Epithelial cell of esophagus (primary cell): Measurements from ENCODE around the gene CLEC4C.
"Not testable (repeated sequence)": the region's sequence is repeated elsewhere in the genome, so short reads cannot be mapped to it uniquely, and the experiment has no call there.

Experiments
- DNase-seq: peaks from one replicate; pipeline ENCODE4 v3.0.0; 2010; ENCODE audit warnings: low read depth
- H3K4me3 ChIP-seq: 2 replicates; pipeline ENCODE4 v1.5.1; 2011; ENCODE audit warnings: mild to moderate bottlenecking, low read length, control low read depth
- CTCF ChIP-seq: IDR thresholded peaks from 2 replicates; pipeline ENCODE4 v1.5.1; 2011; ENCODE audit warnings: low read depth, mild to moderate bottlenecking, low read length, control low read depth, inconsistent platforms; ENCODE audit not compliant: insufficient read depth; ENCODE audit errors: missing control alignments

Gene CLEC4C

GRCh38 chr12:7747246-7747645 lies at the start of gene CLEC4C:
TSS of gene CLEC4C (minus strand) at chr12:7747375. CDS start at chr12:7747348, 27 bp downstream.
- no peak for TF ChIP-seq CTCF
- DNase-seq, result no peak
- H3K4me3 ChIP-seq, result no peak within 1 kb of the TSS

GRCh38 chr12:7793211-7793610 lies 46.0 kb upstream of the CLEC4C start:
- no peak for TF ChIP-seq CTCF
- H3K4me3 ChIP-seq, result no peak overlapping the region
- DNase-seq, result no peak

GRCh38 chr12:7788884-7789528 lies 41.8 kb upstream of the CLEC4C start, which contains the start of gene NANOG:
TSS of gene NANOG (plus strand) at chr12:7789402. CDS start at chr12:7789615, 213 bp downstream.
- DNase-seq, H3K4me3 ChIP-seq: not testable (repeated sequence)

- H3K4me3 ChIP-seq, result no peak overlapping the region
- TF ChIP-seq CTCF, result no peak
- no peak for DNase-seq
Observed at GRCh38 chr12:7788294-7788660, 41.1 kb upstream of the CLEC4C start.

GRCh38 chr12:7787574-7788293 lies 40.6 kb upstream of the CLEC4C start:
- H3K4me3 ChIP-seq, result no peak overlapping the region
- DNase-seq, result peak; percentile 2
- TF ChIP-seq CTCF, result no peak

- TF ChIP-seq CTCF, result no peak
- DNase-seq, result no peak
Observed at GRCh38 chr12:7784701-7785100, 37.5 kb upstream of the CLEC4C start.

GRCh38 chr12:7783433-7783832 lies 36.3 kb upstream of the CLEC4C start:
- DNase-seq, H3K4me3 ChIP-seq: not testable (repeated sequence)

More at GRCh38 chr12:7784701-7785100, 37.5 kb upstream of the CLEC4C start:
- H3K4me3 ChIP-seq, result no peak overlapping the region

- H3K4me3 ChIP-seq, result no peak overlapping the region
- no peak for DNase-seq
- TF ChIP-seq CTCF, result no peak
Observed at GRCh38 chr12:7782055-7782454, 34.9 kb upstream of the CLEC4C start.
